8988T (cell line): ENCODE results near the gene RPL3.

ENCODE experiments used
- DNase-seq: peaks from one replicate; pipeline ENCODE4 v3.0.0; 2011

Gene RPL3

GRCh38 chr22:39316440-39317083, 2.9 kb downstream of the RPL3 start:
- no peak for DNase-seq

GRCh38 chr22:39315389-39315788, 4.0 kb downstream of the RPL3 start:
- DNase-seq, result no peak

DNA sequence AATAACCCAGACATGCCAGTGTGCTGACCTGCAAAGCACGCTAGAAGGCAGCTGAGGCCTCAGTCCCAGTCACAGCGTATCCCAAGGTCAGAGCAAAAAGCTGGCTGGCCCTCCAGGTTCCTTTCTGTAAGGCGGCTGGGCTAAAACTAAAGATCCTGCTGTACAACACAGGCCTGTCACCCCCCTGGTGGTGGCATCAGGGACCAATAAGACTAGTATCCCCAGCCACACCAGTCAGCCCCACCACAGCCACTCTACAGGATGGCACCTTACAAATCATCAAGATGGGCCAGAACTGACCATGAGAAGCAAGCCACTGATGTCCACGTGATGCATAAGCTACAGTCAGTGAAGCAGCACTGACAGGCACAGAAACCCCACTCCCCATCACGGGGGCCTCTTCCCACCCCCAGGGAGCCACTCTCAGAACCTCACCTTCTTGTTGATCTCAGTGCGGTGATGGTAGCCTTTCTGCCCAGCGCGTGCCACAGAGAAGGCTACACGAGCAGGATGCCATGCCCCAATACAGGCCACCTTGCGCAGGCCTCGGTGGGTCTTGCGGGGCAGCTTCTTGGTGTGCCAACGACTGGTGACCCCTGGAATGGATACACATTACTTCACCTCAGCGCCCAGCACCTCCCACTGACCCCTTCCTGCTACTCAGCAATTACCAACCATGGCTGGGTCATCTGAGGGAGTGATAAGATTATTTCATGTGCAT, 5.0 kb downstream of the RPL3 start:
- DNase-seq, result no peak

DNA sequence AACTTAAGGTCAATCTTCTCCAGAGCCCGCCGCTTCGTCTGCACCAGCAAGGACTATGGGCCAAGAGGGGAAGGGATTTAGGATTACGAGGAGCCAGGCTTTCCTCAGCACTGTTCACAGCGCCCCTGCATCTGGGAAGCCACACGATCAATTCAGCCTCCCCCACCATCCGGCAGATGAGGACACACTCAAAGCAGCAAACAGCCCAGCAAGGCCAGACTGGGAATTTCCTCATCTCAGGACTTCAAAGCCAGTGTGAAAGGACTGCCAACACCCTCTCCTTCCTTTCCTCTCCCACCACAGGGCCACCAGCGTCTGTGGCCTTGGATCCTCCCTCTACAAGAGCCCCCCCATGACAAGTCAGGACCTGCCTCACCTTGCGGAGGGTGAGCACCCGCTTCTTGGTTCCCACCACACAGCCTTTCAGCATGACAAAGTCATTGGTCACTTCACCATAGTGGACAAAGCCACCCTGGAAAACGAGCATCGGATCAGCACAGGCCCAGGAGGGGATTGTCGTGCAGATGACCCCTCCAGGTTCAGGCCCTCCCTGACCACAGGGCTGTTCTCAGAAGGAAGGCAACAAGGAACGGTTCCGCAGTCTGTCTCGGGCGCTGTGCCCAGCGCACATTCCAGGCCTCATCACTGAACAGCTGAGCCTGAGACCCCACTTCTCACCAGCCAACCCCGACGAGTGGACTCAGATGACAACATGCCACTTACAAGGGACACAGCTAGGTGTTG, 6.0 kb downstream of the RPL3 start:
- DNase-seq, result no peak

- no peak for DNase-seq
Observed at GRCh38 chr22:39312410-39312809, 7.0 kb downstream of the RPL3 start.

DNA sequence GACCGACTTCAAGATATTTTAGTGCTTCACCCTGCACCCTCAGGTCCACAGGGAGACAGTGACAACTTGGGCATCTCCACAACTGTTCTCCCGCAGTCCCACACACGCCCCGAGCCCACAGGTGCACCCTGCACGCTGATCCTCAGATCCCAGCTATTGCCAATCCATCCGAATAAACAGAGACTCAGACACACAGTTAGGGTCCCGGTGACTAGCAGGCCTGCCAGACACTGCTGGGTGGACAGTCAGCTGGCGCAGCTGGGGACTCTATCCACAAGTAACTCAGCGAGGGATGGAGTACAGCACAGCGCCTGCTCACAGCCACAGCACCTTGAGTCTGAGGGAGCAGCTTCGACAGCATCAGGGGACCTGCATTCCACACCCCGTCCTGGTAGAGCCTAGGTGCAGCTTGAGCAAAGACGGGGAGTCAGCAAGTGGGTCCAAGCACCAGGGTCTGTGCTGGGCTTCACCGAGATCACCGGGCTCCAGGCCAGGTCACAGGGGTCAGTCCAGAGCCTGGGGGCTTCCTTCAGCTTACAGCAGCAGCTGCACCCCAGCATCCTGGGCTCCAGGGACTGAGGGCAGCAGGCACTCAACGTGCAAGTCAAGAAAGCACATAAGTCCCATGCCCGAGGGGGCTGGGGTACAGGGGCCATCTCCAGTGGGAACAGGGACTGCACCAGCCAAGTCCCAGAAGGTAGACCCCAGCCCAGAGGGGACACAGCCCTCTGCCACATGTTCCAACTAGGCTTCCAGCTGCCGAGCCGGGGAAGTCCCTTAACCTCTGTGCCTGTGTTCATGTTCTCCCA, 7.6 kb downstream of the RPL3 start:
- no peak for DNase-seq

DNA sequence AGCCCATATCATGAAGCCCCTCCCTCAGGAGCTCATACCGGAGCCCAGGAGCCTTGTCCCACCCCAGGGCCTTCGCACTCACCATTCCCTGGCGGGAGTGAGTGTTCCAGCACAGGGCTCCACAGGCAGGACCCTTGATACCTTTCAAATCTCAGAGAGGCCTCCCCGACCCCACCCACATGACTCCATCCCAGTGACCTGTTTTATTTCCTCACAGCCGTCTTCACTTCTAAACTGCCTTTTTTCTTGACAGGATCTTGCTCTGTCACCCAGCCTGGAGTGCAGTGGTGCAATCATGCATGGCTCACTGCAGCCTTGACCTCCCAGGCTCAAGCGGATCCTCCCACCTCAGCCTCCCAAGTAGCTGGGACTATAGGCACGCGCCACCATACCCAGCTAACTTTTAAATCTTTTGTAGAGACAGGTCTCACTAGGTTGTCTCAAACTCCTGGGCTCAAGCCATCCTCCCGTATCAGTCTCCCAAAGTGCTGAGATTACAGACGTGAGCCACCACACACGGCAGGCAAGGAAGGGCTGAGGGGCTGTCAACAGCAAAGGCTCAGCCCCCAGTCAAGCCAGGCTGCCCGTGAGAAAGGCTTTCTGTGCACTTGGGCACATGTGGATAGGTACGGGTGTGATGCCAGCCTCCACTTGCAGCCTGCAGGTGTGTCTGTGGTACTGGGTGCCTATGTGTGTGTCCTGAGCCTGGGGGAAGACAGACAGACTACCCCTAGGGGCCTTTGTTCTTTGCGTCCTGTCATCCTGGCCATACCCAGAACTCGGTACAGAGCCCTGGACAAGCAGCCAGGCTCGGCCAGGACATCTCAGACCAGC, 9.3 kb downstream of the RPL3 start:
- no peak for DNase-seq

GRCh38 chr22:39309364-39309861, 10.0 kb downstream of the RPL3 start:
- no peak for DNase-seq

- DNase-seq, result no peak
Observed at GRCh38 chr22:39308614-39309363, 10.6 kb downstream of the RPL3 start.

DNA sequence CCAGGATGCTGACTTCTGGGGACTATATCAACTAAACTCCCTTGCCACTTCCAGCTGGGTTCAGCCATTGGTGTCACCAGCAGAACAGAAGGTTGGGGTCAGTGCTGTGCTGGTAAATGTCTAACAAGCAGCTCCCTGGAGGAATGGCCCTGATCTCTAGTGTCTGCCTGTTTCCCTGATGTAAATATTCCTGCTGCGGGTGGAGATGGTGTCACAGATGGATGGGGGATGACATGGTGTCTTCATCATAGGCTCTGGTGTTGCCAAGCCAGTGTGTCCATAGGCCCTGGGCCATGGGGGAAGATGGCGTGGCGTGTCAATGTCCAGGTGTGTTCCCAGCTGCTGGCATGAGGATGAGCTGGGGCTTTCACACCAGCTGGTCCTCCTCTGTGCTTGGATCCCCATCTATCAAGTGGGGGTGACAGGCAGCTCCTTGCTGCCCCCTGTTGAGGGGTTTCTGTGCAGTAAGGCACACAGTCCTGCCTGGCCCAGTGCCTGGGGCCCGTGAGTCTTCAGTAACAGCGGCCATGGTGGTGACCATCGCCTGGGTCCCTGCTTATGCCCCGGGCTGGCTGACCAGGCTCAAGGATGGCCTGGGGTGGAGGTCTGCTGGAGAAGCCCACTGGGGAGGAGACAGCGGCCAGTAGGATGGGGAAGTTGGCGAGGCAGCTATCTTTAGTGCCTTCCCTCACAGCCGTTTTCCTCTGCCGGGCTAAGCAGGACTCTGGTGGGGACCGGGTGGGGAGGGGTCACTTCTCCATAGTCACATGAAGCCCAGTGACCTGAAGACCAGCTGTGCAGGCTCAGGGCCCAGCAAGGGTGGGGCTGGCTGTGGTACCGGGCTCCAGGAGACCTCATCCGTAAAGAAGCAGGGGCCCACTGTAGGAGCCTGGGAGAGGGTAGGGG, 12.7 kb downstream of the RPL3 start:
- no peak for DNase-seq

DNA sequence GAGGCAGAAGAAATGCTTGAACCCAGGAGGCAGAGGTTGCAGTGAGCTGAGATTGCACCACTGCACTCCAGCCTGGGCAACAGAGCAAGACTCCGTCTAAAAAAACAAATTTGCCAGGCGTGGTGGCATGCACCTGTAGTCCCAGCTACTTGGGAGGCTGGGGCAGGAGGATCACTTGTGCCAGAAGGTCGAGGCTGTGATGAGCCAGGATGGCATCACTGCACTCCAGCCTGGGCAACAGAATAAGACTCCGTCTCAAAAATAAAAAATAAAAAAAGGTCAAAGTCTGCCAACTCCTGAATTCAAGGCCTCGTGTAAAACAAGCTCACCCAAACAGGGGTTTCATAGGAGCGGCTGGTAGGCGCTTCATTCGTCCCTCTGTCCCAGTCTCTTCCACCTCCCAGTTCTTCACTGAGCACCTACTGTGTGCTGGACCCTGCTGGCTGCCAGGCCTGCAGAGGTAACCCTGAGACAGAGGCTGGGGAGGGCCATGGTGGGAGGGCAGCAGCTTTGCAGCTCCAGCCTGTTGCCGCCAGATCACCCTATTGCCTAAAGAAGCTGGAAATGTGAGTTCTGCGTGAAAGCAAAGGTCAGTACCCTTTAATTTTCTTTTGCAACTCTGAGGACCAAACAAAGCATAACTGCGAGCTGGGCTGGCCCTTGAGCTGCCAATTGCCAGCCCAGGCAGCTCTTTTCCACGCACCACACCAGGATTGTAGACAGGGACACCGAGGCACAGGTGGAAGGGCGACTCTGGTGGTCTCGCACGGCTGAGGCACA, 15.3 kb downstream of the RPL3 start:
- DNase-seq, result no peak

DNA sequence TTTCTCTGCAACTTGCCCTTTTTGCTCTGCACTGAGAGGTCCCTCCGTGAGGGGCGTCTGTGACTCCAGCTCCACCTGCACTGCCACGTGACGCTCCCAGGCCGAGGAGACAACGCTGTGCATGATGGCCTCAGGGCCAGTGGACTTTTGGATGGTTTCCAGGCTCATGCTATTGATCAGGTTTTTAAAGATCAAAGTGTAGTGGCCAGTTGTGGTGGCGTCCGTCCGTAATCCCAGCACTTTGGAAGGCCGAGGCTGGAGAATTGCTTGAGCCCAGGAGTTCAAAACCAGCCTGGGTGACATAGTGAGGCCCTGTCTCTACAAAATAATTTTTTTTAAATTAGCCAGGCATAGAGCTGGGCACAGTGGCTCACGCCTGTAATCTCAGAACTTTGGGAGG, 16.1 kb downstream of the RPL3 start:
- no peak for DNase-seq

- DNase-seq, result no peak
Observed at GRCh38 chr22:39302431-39302960, 16.9 kb downstream of the RPL3 start.

GRCh38 chr22:39301926-39302325, 17.5 kb downstream of the RPL3 start:
- DNase-seq, result no peak

- no peak for DNase-seq
Observed at GRCh38 chr22:39301108-39301507, 18.3 kb downstream of the RPL3 start.

DNA sequence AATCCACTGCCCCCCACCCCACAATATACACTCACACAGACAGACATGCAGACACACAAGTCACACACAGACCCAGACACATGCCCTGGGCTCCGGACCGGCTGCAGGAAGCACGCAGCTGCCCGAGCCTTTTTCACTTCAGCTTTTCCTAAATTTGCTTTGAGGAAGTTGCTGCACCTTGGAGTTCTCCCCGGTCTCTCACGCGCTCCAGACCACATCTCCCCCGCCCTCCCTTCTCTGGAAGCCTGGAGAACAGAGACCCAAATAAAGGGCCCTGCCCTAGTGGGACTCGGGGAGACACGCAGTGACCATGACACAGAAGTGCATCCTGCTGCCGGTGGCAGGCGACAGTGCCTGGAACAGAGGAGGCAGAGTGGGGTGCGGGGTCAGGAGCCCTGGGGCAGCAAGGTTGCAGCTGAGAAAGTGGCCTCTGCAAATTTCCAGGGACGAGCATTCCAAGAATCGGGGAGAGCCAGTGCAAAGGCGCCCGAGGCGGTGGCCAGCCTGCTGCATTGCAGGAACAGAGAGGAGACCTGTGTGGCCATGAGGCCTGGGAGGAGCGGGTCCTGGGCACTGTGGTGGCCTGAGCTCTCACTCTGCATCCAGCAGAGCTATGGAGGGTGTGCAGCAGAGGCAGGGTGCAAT, 19.1 kb downstream of the RPL3 start:
- DNase-seq, result no peak

DNA sequence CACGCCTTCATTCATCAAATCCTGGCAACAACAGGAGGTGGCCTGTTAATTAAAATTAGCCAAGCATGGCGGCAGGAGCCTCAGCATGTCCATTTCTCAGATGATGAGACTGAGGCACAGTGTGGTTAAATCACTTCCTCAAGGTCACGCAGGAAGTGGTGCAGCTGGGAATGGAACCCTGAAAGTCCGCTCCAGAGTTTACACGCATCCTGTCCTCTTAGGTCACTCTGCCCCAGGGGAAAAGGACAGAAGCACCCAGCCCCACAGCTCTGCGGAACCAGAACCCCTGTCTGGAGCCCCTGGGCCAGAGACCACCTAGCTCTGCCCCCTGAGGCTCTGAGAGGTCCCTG, 19.6 kb downstream of the RPL3 start:
- DNase-seq, result no peak

- DNase-seq, result no peak
Observed at GRCh38 chr22:39298241-39298987, 21.0 kb downstream of the RPL3 start.
